Activated CD8-positive, alpha-beta memory T cell treated with anti-CD3 and anti-CD28 coated beads for 36 hours (primary cell): ENCODE results near the gene CEP72. TPM values are rescaled to one million over a fixed set of nuclear protein-coding genes. Genes with fewer than 3 reads are reported as not detected.
"Not testable (repeated sequence)": the region's sequence is repeated elsewhere in the genome, so short reads cannot be mapped to it uniquely, and the experiment has no call there.

Experiments
- CTCF ChIA-PET: fragments of 350-600 bp; sonication (Branson Sonifier 250); formaldehyde crosslinking; loops from one replicate; lab custom pipeline; 2021; ENCODE audit warnings: antibody characterized with exemption; lab: Charles Lee
- POLR2A ChIA-PET: fragments of 350-600 bp; sonication (Branson Sonifier 250); formaldehyde crosslinking; loops from one replicate; lab custom pipeline; 2021; ENCODE audit warnings: antibody characterized with exemption; lab: Charles Lee
- total RNA-seq, 2 experiments: library from RNA; stranded (reverse); gene quantifications; one replicate each; pipeline ENCODE4 v1.2.3, GENCODE V29; 2021

The CEP72 gene
- total RNA-seq, 2 experiments from 2014 or later: 21.5 to 23.1 TPM

DNA sequence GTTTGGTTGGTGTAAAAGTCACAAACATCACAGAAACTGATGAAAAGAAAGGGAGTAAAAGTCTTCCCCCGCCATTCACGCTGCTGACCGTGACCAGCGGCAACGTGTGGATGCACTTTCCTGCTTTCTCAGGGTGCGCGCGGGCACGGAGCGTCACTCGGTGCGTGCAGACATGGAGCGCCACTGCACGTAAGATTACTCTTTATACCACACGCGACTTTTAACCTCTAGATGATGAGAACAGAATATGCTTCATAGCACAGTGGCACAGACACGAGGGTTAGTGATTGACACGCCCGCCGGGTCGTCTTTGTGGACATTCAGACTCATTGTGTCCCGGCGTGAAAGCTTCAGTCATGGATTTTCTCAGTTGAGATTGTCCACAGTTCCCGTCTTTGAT lies 15.7 kb downstream of the CEP72 start:
- ChIA-PET POLR2A (no interaction called here), CTCF (no interaction called here)

GRCh38 chr5:628351-629205 lies 16.4 kb downstream of the CEP72 start:
- POLR2A ChIA-PET, CTCF ChIA-PET: not testable (repeated sequence)

- POLR2A ChIA-PET: no interaction called here
- CTCF ChIA-PET: no interaction called here
These were observed 21.4 kb downstream of the CEP72 start for GRCh38 chr5:633501-633955.

DNA sequence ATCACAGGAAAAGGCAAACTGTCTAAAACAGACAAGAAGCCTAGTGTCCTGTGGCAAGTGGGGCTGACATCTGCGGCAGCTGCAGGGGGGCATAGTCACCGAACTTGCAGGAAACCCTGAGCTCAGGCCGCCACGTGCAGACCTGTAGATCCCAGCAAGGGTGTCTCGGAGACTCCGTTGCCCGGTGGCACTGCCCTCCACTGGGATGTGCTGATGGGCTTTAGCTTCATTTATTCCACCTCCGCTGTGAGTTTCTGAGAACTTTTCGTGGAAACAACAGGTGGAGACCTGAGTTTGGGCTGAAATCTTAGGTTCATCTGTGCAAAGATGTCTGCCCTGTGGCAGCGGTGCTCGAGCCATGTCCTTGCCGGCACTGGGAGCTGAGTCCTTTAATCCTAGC lies 22.1 kb downstream of the CEP72 start:
- POLR2A ChIA-PET: no interaction called here
- CTCF ChIA-PET: no interaction called here

- POLR2A ChIA-PET: no interaction called here
- CTCF ChIA-PET: no interaction called here
These were observed 23.3 kb downstream of the CEP72 start for GRCh38 chr5:635306-636055.

DNA sequence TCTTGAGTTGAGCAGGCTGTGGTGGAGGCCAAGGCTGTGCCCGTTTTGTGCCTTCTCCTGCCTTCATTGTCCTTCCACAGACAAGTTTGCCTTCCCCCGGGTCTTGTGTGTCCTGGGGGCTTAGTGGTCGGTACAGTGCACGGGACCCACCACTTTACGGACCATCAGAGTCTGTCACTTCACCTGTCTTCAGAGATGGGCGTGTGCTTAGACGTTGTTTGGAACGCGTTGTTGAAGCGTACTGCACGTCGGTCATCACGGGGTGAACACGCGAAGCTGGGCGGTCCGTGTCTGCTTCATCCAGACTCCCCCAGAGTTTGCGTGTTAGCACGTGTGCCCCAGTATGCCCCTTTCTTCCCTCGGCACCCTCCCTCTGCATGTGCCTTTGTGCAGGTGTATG lies 24.8 kb downstream of the CEP72 start:
- CTCF ChIA-PET: no interaction called here
- POLR2A ChIA-PET: no interaction called here

- POLR2A ChIA-PET: no interaction called here
These were observed 25.7 kb downstream of the CEP72 start for GRCh38 chr5:637581-638450.

DNA sequence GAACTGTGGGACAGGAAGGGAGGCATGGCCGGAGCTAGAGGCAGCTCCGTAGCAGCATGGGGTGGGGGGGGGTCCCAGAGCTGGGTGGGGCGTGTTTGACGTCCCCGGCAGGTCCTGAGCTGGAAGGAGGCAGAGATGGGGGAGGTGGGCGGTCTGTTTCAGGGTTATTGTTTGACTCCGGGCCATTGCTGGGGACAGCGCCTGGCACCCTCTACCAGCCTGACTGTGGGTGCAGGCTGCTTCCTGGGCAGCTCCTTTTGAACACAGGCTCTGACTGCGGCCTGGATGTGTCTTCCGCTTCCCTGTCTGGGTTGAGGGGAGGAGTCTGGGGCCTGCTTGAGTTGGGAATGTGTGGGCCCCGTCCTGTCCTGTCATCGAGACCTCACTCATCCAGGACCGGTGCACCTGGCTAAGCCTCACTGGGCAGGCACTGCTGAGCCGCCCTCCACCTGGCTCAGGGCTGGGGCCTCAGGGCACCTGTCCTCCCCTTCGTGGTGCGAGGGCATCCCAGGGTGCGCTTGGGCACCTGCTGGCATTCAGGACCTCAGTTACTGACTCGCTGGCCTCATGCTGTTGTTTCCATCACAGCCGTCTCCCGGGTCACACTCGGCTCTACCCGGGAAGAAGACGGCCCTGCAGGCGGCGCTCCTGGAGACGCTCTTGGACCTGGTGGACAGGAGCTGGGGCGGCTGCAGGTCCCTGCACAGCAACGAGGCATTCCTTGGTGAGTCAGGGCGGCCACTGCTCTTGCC lies 26.5 kb downstream of the CEP72 start:
- ChIA-PET CTCF (no interaction called here), POLR2A (no interaction called here)

More at GRCh38 chr5:637581-638450, 25.7 kb downstream of the CEP72 start:
- CTCF ChIA-PET: no interaction called here

- ChIA-PET CTCF (no interaction called here), POLR2A (no interaction called here)
These were observed 27.1 kb downstream of the CEP72 start for GRCh38 chr5:639253-639530.

DNA sequence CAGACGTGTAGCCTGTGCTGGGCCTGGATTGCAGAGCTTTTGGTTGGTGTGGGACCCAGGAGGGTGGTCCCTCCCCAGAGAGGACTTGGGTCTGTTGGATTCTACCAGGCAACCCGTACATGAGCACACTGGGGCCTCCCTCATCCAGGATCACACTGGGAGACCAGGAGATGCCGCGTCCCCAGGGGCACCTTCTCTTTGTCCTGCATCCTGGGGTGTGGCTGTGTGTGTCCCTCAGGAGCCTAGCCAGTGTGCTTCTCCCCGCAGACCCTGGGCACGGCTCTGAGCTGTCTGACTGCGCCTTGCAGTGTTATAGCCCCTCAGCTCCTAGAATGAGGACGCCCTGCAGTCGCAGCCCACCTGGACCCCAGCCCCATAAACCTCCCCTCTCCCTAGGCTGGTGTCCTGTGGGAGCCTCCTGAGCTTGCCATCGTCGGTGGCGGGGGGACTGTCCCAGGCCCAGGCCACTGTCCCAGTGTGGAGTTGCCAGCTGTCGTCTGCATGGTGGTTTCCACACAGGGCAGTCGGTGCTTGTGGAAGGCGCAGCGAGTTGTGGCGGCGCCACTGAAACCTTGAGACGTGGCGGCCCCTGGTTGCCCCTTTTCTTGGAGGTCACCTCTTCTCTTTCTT lies 27.6 kb downstream of the CEP72 start:
- ChIA-PET CTCF (no interaction called here), POLR2A (no interaction called here)

DNA sequence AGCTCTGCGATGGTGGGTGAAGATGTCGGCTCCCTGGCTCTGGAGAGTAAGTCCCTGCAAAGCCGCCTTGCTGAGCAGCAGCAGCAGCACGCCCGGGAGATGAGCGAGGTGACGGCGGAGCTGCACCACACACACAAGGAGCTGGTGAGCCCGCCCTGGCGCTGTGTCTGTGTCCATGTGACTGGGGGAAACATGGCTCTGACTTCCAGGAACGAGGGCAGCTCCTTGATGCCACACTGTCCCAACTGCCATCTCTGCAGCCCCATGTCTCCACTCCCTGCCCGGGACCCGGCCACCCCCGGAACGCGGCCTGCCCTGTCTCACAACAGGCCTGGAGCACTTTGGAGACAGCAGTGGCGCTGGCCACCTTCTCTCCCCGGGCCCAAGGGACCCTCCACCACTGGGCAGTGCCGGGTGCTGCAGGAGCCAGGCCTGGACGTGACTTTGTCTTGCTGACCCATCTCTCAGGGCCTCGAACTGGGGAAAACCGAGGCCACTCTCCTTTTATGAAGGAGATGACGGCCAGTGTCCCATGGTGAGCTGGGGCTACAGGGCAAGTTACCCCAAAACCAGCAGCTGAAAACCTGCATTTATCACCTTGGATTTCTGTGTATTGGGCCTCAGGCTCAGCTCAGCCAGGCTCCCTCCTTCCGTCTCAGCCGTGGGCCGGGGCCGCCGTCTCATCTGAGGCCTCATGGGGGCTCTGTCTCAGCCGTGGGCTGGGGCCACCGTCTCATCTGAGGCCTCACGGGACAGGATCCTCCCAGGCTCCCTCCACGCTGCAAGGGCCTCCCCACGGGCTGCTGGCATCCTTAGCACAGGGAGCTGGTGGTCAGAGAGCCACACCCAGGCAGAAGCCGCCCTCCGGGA lies 28.6 kb downstream of the CEP72 start:
- ChIA-PET CTCF (no interaction called here), POLR2A (no interaction called here)

DNA sequence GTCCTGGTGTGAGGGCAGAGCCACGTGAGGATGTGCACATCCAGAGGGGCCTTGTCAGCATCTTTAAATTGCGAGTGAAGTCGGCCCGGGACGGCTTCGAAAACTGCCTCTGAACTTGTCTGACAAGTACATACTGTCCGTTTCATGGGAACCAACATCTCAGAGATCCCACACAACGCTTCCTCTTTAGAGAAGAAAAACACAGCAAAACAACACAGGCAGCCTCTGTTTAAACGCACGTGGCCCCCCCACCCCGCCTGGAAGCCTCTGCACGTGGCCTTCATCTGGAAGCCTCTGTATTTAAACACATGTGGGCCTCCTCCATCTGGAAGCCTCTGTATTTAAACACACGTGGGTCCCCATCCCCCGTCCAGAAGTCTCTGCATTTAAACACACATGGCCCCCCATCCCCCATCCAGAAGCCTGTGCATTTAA lies 29.2 kb downstream of the CEP72 start:
- CTCF ChIA-PET: no interaction called here
- POLR2A ChIA-PET: no interaction called here

DNA sequence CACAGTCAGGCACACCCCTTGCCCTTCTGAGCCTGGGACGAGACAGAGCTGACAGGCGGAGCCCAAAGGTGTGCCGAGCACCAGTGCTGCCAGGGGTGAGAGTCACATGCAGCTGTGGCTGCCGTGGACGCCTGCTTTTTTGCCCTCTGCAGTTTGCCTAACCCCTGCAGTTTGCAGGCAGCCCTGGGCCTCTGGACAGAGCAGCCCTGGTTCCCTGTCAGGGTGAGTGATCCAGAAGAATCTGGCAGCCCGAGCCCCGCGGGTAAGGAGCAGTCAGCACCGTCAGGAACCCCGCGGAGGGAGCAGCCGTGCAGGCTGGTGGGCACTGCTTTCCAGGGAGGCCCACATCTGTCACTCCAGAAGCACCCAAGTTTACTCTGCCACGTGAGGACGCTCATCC lies 30.3 kb downstream of the CEP72 start:
- CTCF ChIA-PET: interaction anchor here (0.6 kb wide), 1 partner anchor 292 kb away, joined by 3 read pairs; no protein-coding TSS in a partner anchor
- POLR2A ChIA-PET: no interaction called here

- ChIA-PET CTCF (interaction anchor here (0.6 kb wide), 1 partner anchor 291 kb away, joined by 3 read pairs; no protein-coding TSS in a partner anchor), POLR2A (no interaction called here)
These were observed 31.2 kb downstream of the CEP72 start for GRCh38 chr5:643351-643801.

GRCh38 chr5:643811-644271 lies 31.7 kb downstream of the CEP72 start:
- ChIA-PET CTCF (no interaction called here), POLR2A (no interaction called here)

- CTCF ChIA-PET: no interaction called here
- POLR2A ChIA-PET: no interaction called here
These were observed 32.4 kb downstream of the CEP72 start for GRCh38 chr5:644509-644908.

- POLR2A ChIA-PET: no interaction called here
These were observed 32.8 kb downstream of the CEP72 start for GRCh38 chr5:644971-645370.

GRCh38 chr5:645421-645820 lies 33.3 kb downstream of the CEP72 start:
- POLR2A ChIA-PET: no interaction called here
- CTCF ChIA-PET: no interaction called here

More at GRCh38 chr5:644971-645370, 32.8 kb downstream of the CEP72 start:
- CTCF ChIA-PET: no interaction called here
